Lung microvascular endothelial cell (primary cell): ENCODE measurements around the gene ETS1. TPM values are rescaled to one million over a fixed set of nuclear protein-coding genes. Genes with fewer than 3 reads are reported as not detected.

Experiments
- DNase-seq, 2 donors: peaks; one replicate each; pipeline versions ENCODE4 v3.0.0 to v3.0.0-alpha.2; 2010; ENCODE audit warnings: low read depth in 2 of 2
- total RNA-seq: library from RNA; depleted of rRNA; stranded (reverse); fragments of >200 nt; gene quantifications from 2 replicates; pipeline ENCODE4 v1.2.1, GENCODE V29; 2014

The ETS1 gene
- total RNA-seq, 1 donor from 2014 or later, result 88.5 TPM

- no peak for DNase-seq
These were observed 32.4 kb upstream of the ETS1 start for GRCh38 chr11:128619540-128620308.

GRCh38 chr11:128619007-128619406 is 31.6 kb upstream of the ETS1 start:
- no peak for DNase-seq

- DNase-seq, result no peak
These were observed 31.2 kb upstream of the ETS1 start for GRCh38 chr11:128618603-128619002.

- no peak for DNase-seq
These were observed 28.8 kb upstream of the ETS1 start for GRCh38 chr11:128616161-128616560.

GRCh38 chr11:128615612-128616011 is 28.3 kb upstream of the ETS1 start:
- DNase-seq, result no peak

DNA sequence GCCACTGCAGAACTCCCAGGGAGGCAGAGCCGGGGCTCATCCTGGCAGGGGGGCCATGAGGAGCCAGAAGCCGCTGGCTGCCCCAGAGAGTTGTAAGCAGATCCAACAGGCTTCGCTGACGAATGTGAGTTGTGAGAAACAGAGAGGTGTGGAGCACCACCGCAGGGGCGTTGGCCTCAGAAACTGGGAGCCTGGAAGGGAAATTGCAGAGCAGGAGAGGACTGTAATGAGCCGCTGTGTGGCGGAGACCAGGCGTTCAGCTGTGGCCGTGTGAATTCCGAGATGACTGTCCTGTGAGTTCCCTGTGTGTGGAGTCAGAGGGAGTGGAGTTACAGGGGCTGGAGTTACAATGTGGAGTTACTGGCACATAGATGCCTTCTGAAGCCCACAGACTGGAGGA is 27.7 kb upstream of the ETS1 start:
- DNase-seq, result no peak

DNA sequence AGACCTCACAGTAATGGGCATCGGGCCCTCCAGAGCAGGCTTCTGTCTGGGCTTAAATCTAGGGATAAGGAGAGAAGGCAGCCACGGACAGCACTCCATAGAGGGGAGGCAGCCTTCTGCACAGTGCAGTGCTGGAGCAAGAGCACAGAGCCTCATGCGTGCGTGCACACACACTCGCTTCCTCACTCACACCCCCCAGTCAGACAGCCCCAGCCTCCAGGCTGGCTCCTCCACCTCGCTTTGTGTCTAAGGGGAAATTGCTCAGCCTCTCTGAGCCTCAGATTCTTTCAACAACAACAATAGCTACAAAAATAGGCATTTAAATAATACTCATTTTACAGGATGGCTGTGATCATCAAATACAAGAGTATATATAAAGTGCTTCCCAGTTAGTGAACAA is 26.7 kb upstream of the ETS1 start:
- no peak for DNase-seq

GRCh38 chr11:128613300-128613995 is 26.1 kb upstream of the ETS1 start:
- DNase-seq, result no peak

- DNase-seq, result peak; percentile 25 to 81
These were observed 23.6 kb upstream of the ETS1 start for GRCh38 chr11:128610721-128611617.

- DNase-seq, result no peak
These were observed 22.4 kb upstream of the ETS1 start for GRCh38 chr11:128609785-128610184.

- no peak for DNase-seq
These were observed 21.5 kb upstream of the ETS1 start for GRCh38 chr11:128608746-128609407.

- DNase-seq, result no peak
These were observed 20.5 kb upstream of the ETS1 start for GRCh38 chr11:128607819-128608218.

GRCh38 chr11:128604723-128605122 is 17.4 kb upstream of the ETS1 start:
- DNase-seq, result peak; percentile 82 to 96

DNA sequence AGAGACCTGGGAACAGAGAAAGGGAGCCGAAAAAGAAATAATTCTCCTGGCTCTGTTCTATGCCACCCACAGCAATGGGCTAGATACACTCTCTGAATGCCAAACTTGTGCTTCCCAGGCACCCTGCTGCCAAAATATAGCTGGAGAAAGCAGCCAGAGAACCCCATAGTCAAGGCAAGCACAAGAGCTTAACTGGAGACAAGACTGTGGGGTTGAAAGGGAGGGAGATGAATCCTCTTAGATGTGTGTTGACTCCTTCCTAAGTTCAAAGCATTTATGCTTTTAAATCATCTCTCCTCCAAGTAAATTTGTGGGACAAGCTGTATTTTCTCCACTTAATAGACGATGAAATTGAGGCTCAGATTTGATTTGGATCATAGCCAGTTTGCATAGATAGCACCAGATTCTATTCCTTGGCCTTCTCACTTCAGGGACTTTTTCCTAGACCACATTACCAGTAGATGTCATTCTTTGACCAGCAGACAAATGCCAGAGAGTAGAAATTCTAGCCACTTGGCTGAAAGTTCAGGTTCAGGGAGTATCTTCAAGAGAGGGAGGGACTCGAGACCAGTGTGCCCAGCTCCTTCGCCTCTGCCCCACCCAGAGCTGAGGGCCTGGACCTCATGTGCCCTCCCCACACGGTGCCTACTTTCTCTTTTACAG is 16.5 kb upstream of the ETS1 start:
- no peak for DNase-seq

DNA sequence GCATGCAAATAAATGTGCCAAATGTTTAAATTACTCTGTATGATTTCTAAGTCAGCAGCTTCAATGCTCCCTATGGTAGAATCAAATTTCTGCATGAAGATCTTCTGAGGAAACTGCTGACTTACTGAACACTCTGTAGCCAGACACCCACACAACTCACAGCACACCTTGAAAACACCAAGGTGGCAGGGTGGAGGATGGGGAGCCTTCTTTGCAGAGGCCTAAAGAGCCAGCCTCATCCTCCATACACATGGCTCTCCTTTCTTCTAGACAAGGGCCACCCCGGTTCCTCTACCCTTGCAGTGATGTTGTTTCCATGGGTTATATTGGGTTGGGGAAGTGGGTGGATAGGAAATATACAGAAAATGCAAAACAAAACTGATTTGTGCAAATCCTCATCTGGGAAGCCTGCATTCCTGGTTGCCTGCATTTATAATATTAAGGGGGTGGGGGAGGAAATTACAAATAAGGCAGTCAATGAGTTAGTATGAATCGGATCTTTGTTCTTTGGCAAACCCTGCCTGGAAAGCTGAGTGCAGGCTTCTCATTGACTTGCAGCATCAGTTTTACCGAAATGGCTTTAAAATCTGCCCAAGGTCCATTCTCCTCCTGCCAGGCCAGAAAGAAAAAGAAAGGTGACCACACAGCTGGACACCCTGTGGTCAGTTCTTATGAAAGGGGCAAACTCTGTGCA is 15.8 kb upstream of the ETS1 start:
- no peak for DNase-seq

GRCh38 chr11:128599729-128600128 is 12.4 kb upstream of the ETS1 start:
- DNase-seq, result peak in 1 of 2 donors; percentile 62

DNA sequence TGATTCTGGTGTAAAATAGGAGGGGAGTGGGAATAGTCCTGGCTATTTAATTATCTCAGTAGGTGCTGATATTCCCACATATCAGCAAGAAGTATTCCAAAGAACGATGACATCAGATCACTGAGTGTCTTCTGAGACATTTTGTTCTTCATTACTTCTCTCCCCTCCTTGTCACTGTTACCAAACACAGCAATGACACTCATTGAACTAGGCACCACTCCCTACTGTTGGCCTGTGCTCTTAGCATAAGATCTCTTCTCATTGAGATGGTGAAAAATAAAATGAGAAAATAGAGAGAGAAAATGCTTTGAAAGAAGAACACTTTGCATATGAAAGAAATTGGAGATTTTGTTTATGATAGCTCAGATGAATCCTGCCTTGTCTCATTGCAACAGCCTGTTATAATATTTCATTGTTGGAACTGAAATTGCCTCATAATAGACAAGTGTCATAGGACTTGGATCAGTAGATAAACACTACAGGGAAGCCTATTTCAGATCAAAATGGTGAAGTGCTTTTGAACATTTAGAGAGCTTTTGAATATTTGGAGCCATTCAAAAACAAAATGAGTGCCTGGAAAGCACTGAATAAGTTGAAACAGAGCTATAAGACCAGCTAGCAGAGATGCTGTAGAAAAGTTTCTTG is 11.3 kb upstream of the ETS1 start:
- no peak for DNase-seq

DNA sequence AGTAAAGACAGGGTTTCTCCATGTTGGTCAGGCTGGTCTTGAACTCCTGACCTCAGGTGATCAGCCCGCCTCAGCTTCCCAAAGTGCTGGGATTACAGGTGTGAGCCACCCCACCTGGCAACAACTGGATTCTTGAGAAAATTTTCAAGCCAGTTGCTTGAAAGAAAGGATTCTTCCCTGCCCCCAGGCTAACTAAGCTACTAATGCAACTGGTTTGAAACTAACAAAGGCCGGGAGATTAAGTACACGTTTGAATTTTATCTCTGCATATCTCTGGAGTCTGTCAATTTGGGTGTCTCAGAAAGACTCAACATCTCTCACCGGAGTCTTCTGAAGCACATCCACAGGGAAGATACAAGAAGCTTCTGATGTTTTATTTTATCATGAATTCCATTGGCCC is 10.7 kb upstream of the ETS1 start:
- DNase-seq, result no peak

- DNase-seq, result no peak
These were observed 9.9 kb upstream of the ETS1 start for GRCh38 chr11:128597209-128597608.

GRCh38 chr11:128596250-128596649 is 8.9 kb upstream of the ETS1 start:
- no peak for DNase-seq
